Measurements from ENCODE around the gene FRYL. TPM values are rescaled to one million over a fixed set of nuclear protein-coding genes. Genes with fewer than 3 reads are reported as not detected.

The FRYL gene
- total RNA-seq, 1 donor from 2014 or later, result 50.0 TPM

DNA sequence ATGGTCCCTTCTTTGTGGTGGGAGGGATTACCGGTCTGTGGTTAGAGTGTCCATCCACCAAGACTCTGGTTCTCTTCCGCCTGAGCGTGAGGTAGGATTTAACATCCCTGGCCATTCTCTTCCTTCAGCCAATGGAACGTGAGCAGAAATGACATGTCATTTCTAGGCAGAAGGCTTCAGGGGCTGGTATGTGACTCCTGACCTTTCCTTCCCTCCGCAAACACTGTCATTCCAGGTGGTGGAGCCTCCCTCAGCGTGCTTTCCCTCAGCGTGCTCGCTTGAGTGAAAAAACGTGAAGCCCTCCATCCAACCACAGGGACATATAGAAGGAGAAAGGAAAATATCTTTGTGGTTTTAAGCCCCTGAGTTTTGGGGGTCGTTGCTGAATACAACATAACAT, 330.9 kb downstream of the FRYL start:
- Mint-ChIP-seq H3K4me3 (no peak overlapping the region), H3K9me3 (peaks cover 3% of the 10 kb centered on the region), H3K4me1 (ENCODE audit: unreplicated experiment) (no peaks in the 10 kb centered on the region), H3K27ac (no peak overlapping the region), H3K36me3 (no peaks in the 10 kb centered on the region), H3K27me3 (no peaks in the 10 kb centered on the region)
- TF ChIP-seq, protein P1, sequence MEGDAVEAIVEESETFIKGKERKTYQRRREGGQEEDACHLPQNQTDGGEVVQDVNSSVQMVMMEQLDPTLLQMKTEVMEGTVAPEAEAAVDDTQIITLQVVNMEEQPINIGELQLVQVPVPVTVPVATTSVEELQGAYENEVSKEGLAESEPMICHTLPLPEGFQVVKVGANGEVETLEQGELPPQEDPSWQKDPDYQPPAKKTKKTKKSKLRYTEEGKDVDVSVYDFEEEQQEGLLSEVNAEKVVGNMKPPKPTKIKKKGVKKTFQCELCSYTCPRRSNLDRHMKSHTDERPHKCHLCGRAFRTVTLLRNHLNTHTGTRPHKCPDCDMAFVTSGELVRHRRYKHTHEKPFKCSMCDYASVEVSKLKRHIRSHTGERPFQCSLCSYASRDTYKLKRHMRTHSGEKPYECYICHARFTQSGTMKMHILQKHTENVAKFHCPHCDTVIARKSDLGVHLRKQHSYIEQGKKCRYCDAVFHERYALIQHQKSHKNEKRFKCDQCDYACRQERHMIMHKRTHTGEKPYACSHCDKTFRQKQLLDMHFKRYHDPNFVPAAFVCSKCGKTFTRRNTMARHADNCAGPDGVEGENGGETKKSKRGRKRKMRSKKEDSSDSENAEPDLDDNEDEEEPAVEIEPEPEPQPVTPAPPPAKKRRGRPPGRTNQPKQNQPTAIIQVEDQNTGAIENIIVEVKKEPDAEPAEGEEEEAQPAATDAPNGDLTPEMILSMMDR (conservative IDR thresholded peaks at IDR 0.05), result no peak
- no peak for DNase-seq (ENCODE audit: extremely low spot score, unreplicated experiment)

Other genes starting within 250 kb of the FRYL start
- 132 and 148 TPM in 2 replicates for gene OCIAD1, start 50.8 kb upstream of the FRYL start, total RNA-seq (ENCODE audit: low replicate concordance)
- 41.5 and 66.3 TPM in 2 replicates for gene OCIAD2, start 126.5 kb upstream of the FRYL start, total RNA-seq (ENCODE audit: low replicate concordance)
- not detected in 2 replicates for gene CWH43, start 206.0 kb upstream of the FRYL start, total RNA-seq (ENCODE audit: low replicate concordance)